Loucy (cell line): ENCODE data around the gene SLC16A5.
"Not testable (repeated sequence)": the region's sequence is repeated elsewhere in the genome, so short reads cannot be mapped to it uniquely, and the experiment has no call there.

Experiments
- H2AFZ ChIP-seq: fragments of 200-600 bp; sonication (generic); 2 replicates; pipeline ENCODE4 v1.6.0; 2016; ENCODE audit warnings: antibody characterized with exemption, mild to moderate bottlenecking, low read length, moderate library complexity
- H3F3A ChIP-seq: fragments of 200-600 bp; 2 replicates; pipeline ENCODE4 v1.6.0; 2016; ENCODE audit warnings: antibody characterized with exemption, low read depth, mild to moderate bottlenecking
- H3K27me3 ChIP-seq: fragments of 200-600 bp; sonication (generic); 2 replicates; pipeline ENCODE4 v1.6.1; 2014; ENCODE audit warnings: low read length, mild to moderate bottlenecking; ENCODE audit not compliant: insufficient read depth, poor library complexity, severe bottlenecking
- H3K36me3 ChIP-seq: fragments of 200-600 bp; sonication (generic); 2 replicates; pipeline ENCODE4 v1.6.1; 2016; ENCODE audit warnings: low read length; ENCODE audit not compliant: insufficient read depth
- H3K4me1 ChIP-seq: fragments of 200-600 bp; sonication (generic); 2 replicates; pipeline ENCODE4 v1.5.1; 2014; ENCODE audit warnings: low read length, mild to moderate bottlenecking; ENCODE audit not compliant: insufficient read depth, poor library complexity, severe bottlenecking
- H3K4me2 ChIP-seq: fragments of 200-600 bp; sonication (generic); 2 replicates; pipeline ENCODE4 v1.6.0; 2014; ENCODE audit warnings: antibody characterized with exemption, low read length, low read depth, mild to moderate bottlenecking; ENCODE audit not compliant: poor library complexity, severe bottlenecking
- H3K4me3 ChIP-seq: fragments of 200-600 bp; sonication (generic); 2 replicates; pipeline ENCODE4 v1.5.1; 2014; ENCODE audit warnings: low read length, mild to moderate bottlenecking, mixed read lengths; ENCODE audit not compliant: poor library complexity, severe bottlenecking
- H3K79me2 ChIP-seq: fragments of 200-600 bp; sonication (generic); 2 replicates; pipeline ENCODE4 v1.6.1; 2014; ENCODE audit warnings: low read length; ENCODE audit not compliant: insufficient read depth
- H3K9ac ChIP-seq: fragments of 200-600 bp; sonication (generic); 2 replicates; pipeline ENCODE4 v1.6.0; 2014; ENCODE audit warnings: mild to moderate bottlenecking, low read depth, low read length, moderate library complexity; ENCODE audit not compliant: poor library complexity, severe bottlenecking
- H3K9me2 ChIP-seq: fragments of 200-600 bp; sonication (generic); replicated peaks from 2 replicates; pipeline ENCODE4 v1.6.1; 2016; ENCODE audit warnings: low read depth, low read length, mixed read lengths
- H3K9me3 ChIP-seq: fragments of 200-600 bp; sonication (generic); 2 replicates; pipeline ENCODE4 v1.6.1; 2014; ENCODE audit warnings: mild to moderate bottlenecking, antibody characterized with exemption, low read length, low read depth; ENCODE audit not compliant: insufficient read depth
- H4K20me1 ChIP-seq: fragments of 200-600 bp; sonication (generic); 2 replicates; pipeline ENCODE4 v1.6.0; 2014; ENCODE audit warnings: antibody characterized with exemption, low read length, mild to moderate bottlenecking; ENCODE audit not compliant: insufficient read depth, poor library complexity, severe bottlenecking
- EZH2phosphoT487 ChIP-seq: fragments of 200-600 bp; IDR thresholded peaks from 2 replicates; pipeline ENCODE4 v1.6.1; 2018; ENCODE audit warnings: antibody characterized with exemption, mild to moderate bottlenecking, moderate library complexity, borderline replicate concordance
- TF ChIP-seq, protein P1 (sequence below): fragments of 200-600 bp; sonication (generic); conservative IDR thresholded peaks from 2 replicates; pipeline ENCODE4 v1.5.1; 2014; ENCODE audit warnings: mild to moderate bottlenecking, antibody characterized with exemption, low read length

Gene SLC16A5

DNA sequence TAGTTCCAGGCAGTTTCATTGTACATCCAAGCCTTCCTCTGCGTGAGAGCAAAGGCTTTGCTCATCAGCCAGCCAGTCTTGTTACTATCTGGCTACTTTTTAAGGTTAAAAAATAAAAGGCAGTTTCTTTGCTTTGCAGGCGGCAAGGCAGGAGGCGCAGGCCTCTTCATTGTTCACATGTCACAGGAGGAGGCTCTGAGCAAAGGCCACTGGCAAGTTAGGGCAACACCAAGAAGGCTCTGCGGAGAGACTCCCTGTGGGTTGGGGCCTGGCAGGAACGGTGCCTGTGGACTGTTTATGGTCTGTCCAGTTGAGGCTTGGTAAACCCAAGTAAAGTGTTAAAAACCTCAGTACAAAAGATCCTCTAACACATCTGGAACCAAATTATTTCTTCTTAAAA, 47.7 kb downstream of the SLC16A5 start:
- no peak overlapping the region for H3K4me2 ChIP-seq
- TF ChIP-seq, protein P1, sequence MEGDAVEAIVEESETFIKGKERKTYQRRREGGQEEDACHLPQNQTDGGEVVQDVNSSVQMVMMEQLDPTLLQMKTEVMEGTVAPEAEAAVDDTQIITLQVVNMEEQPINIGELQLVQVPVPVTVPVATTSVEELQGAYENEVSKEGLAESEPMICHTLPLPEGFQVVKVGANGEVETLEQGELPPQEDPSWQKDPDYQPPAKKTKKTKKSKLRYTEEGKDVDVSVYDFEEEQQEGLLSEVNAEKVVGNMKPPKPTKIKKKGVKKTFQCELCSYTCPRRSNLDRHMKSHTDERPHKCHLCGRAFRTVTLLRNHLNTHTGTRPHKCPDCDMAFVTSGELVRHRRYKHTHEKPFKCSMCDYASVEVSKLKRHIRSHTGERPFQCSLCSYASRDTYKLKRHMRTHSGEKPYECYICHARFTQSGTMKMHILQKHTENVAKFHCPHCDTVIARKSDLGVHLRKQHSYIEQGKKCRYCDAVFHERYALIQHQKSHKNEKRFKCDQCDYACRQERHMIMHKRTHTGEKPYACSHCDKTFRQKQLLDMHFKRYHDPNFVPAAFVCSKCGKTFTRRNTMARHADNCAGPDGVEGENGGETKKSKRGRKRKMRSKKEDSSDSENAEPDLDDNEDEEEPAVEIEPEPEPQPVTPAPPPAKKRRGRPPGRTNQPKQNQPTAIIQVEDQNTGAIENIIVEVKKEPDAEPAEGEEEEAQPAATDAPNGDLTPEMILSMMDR = no peak
- no peak for TF ChIP-seq EZH2phosphoT487
- no peaks in the 10 kb centered on the region for H3K27me3 ChIP-seq
- no peak overlapping the region for H3K9ac ChIP-seq
- H3K9me2 ChIP-seq = no peaks in the 10 kb centered on the region
- H3F3A ChIP-seq = peaks cover 24% of the 10 kb centered on the region; the same call in 1 of the 2 replicates
- H4K20me1 ChIP-seq = peaks cover 37% of the 10 kb centered on the region
- no peak overlapping the region for H3K4me3 ChIP-seq
- no peak overlapping the region for H2AFZ ChIP-seq
- peaks cover 44% of the 10 kb centered on the region; the same call in 1 of the 2 replicates for H3K36me3 ChIP-seq
- H3K79me2 ChIP-seq = peaks cover 66% of the 10 kb centered on the region
- peaks cover 13% of the 10 kb centered on the region for H3K4me1 ChIP-seq
- no peaks in the 10 kb centered on the region for H3K9me3 ChIP-seq

DNA sequence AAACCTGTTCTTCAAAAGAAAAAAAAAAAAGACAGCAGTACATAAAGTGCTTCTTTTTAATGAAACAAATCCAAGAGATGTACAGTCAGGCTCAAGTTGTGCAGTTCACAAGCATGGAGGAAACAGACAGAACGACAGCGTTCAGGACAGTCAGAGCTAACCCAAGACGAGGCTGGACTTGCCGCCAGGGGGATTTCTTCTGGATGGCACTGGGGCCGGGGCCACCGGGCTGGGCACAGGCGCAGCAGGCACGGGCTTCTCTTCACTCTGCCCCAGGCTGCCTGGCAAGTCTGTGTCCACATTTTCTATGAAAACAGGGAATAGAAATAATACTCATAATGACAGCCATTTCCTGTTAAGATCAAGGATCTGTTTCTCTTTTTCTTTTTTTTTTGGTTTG, 48.2 kb downstream of the SLC16A5 start:
- no peak overlapping the region for H3K4me2 ChIP-seq
- H3K4me1 ChIP-seq = peaks cover 17% of the 10 kb centered on the region
- H3K79me2 ChIP-seq = peaks cover 66% of the 10 kb centered on the region
- H2AFZ ChIP-seq = no peak overlapping the region
- peaks cover 24% of the 10 kb centered on the region; the same call in 1 of the 2 replicates for H3F3A ChIP-seq
- no peaks in the 10 kb centered on the region for H3K9me2 ChIP-seq
- no peak overlapping the region for H3K4me3 ChIP-seq
- peaks cover 37% of the 10 kb centered on the region for H4K20me1 ChIP-seq
- H3K9me3 ChIP-seq = no peaks in the 10 kb centered on the region
- H3K36me3 ChIP-seq = peaks cover 49% of the 10 kb centered on the region; the same call in 1 of the 2 replicates
- no peaks in the 10 kb centered on the region for H3K27me3 ChIP-seq
- H3K9ac ChIP-seq = no peak overlapping the region
- TF ChIP-seq EZH2phosphoT487 = no peak
- TF ChIP-seq, protein P1 = no peak

DNA sequence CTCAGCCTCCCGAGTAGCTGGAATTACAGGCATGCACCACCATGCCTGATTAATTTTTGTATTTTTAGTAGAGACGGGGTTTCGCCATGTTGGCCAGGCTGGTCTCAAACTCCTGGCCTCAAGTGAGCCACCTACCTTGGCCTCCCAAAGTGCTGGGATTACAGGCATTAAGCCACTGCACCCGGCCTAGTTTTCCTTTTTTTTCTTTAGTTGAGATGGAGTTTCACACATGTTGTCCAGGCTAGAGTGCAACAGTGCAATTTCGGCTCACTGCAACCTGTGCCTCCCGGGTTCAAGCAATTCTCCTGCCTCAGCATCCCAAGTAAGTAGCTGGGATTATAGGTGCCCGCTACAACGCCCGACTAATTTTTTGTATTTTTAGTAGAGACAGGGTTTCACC, 50.0 kb downstream of the SLC16A5 start:
- Histone ChIP-seq H4K20me1 (peaks cover 37% of the 10 kb centered on the region), H3K4me1 (peaks cover 21% of the 10 kb centered on the region), H3F3A (peaks cover 32% of the 10 kb centered on the region; the same call in 1 of the 2 replicates), H3K36me3 (peaks cover 63% of the 10 kb centered on the region; the same call in 1 of the 2 replicates), H3K79me2 (peaks cover 72% of the 10 kb centered on the region)
- not testable (repeated sequence) for H3K9me2 ChIP-seq, H3K4me3 ChIP-seq, H3K27me3 ChIP-seq, H2AFZ ChIP-seq, H3K9ac ChIP-seq, H3K4me2 ChIP-seq, H3K9me3 ChIP-seq

DNA sequence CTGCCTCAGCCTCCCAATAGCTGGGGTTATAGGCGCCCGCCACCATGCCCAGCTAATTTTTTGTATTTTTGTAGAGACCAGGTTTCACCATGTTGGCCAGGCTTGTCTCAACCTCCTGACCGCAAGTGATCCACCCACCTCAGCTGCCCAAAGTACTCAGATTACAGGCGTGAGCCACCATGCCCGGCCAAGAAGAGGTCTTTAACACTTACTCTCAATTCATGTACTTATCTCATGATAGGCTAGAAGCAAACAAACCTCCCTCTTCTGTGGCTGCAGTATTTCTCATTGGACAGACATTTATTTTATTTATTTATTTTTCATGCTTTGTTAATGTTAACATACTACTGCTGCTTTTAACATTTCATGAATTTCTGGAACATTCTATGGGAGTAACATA, 50.8 kb downstream of the SLC16A5 start:
- Histone ChIP-seq H3K9me3 (no peaks in the 10 kb centered on the region), H3K27me3 (no peaks in the 10 kb centered on the region), H3K9ac (no peak overlapping the region), H2AFZ (no peak overlapping the region), H4K20me1 (peaks cover 42% of the 10 kb centered on the region), H3K4me3 (no peak overlapping the region), H3K9me2 (no peaks in the 10 kb centered on the region), H3K79me2 (peaks cover 74% of the 10 kb centered on the region), H3F3A (peaks cover 29% of the 10 kb centered on the region; the same call in 1 of the 2 replicates), H3K4me1 (peaks cover 21% of the 10 kb centered on the region), H3K4me2 (no peak overlapping the region), H3K36me3 (peaks cover 70% of the 10 kb centered on the region; the same call in 1 of the 2 replicates)
- TF ChIP-seq, protein P1 = no peak
- TF ChIP-seq EZH2phosphoT487 = no peak
